Activated gamma-delta T cell treated with anti-CD3 and anti-CD28 coated beads, Interleukin-2, amount 50 U/mL, for 16 hours (primary cell): ENCODE measurements around the gene CACNA1D.

ENCODE experiments used
- DNase-seq: peaks from one replicate; pipeline ENCODE4 v3.0.0-alpha.2; 2020; ENCODE audit warnings: low read depth

Gene CACNA1D

GRCh38 chr3:53715815-53716483 lies 221.5 kb downstream of the CACNA1D start:
- DNase-seq, result no peak

- no peak for DNase-seq
Observed at GRCh38 chr3:53716998-53717397, 222.6 kb downstream of the CACNA1D start.

GRCh38 chr3:53718462-53718861 lies 224.1 kb downstream of the CACNA1D start:
- DNase-seq, result no peak

- DNase-seq, result no peak
Observed at GRCh38 chr3:53719796-53720195, 225.4 kb downstream of the CACNA1D start.

GRCh38 chr3:53721187-53722119 lies 227.0 kb downstream of the CACNA1D start:
- DNase-seq, result no peak

- no peak for DNase-seq
Observed at GRCh38 chr3:53724566-53724965, 230.2 kb downstream of the CACNA1D start.

- no peak for DNase-seq
Observed at GRCh38 chr3:53725387-53725995, 231.1 kb downstream of the CACNA1D start.

- DNase-seq, result no peak
Observed at GRCh38 chr3:53726643-53727042, 232.2 kb downstream of the CACNA1D start.

- DNase-seq, result no peak
Observed at GRCh38 chr3:53728606-53729005, 234.2 kb downstream of the CACNA1D start.

- no peak for DNase-seq
Observed at GRCh38 chr3:53729159-53729558, 234.7 kb downstream of the CACNA1D start.

- DNase-seq, result no peak
Observed at GRCh38 chr3:53729618-53730017, 235.2 kb downstream of the CACNA1D start.

- DNase-seq, result no peak
Observed at GRCh38 chr3:53730576-53730975, 236.2 kb downstream of the CACNA1D start.

- DNase-seq, result no peak
Observed at GRCh38 chr3:53731934-53732624, 237.7 kb downstream of the CACNA1D start.

- DNase-seq, result no peak
Observed at GRCh38 chr3:53733446-53733845, 239.0 kb downstream of the CACNA1D start.

GRCh38 chr3:53739966-53740365 lies 245.6 kb downstream of the CACNA1D start:
- DNase-seq, result no peak

- DNase-seq, result no peak
Observed at GRCh38 chr3:53740956-53741355, 246.5 kb downstream of the CACNA1D start.

GRCh38 chr3:53744351-53744750 lies 249.9 kb downstream of the CACNA1D start:
- no peak for DNase-seq

- no peak for DNase-seq
Observed at GRCh38 chr3:53747559-53747958, 253.1 kb downstream of the CACNA1D start.

GRCh38 chr3:53748512-53749271 lies 254.3 kb downstream of the CACNA1D start:
- no peak for DNase-seq

GRCh38 chr3:53749448-53749847 lies 255.0 kb downstream of the CACNA1D start:
- DNase-seq, result no peak
